Memory B cell (primary cell): ENCODE measurements around the gene CDK10.

Experiments
- ATAC-seq: fragments of 150-1000 bp; cut with Tn5 transposase; 2 replicates; pipeline ENCODE4 v1.10.0; 2021; ENCODE audit warnings: low read depth, mild to moderate bottlenecking, moderate library complexity
- DNase-seq, 2 donors: peaks; one replicate each; pipeline ENCODE4 v3.0.0; 2022; ENCODE audit warnings: low spot score in 2 of 2
- H3K27ac Mint-ChIP-seq: one replicate; pipeline ENCODE4 v1.8.0; 2022; ENCODE audit warnings: mild to moderate bottlenecking, moderate library complexity, mixed read lengths
- H3K27me3 Mint-ChIP-seq: one replicate; pipeline ENCODE4 v1.8.0; 2022; ENCODE audit warnings: mixed read lengths
- H3K36me3 Mint-ChIP-seq: one replicate; pipeline ENCODE4 v1.8.0; 2022; ENCODE audit warnings: mild to moderate bottlenecking, mixed read lengths
- H3K4me1 Mint-ChIP-seq: one replicate; pipeline ENCODE4 v1.8.0; 2022; ENCODE audit warnings: mixed read lengths
- H3K4me3 Mint-ChIP-seq: one replicate; pipeline ENCODE4 v1.8.0; 2022; ENCODE audit warnings: mild to moderate bottlenecking, moderate library complexity, mixed read lengths
- H3K9me3 Mint-ChIP-seq: one replicate; pipeline ENCODE4 v1.8.0; 2022; ENCODE audit warnings: mixed read lengths

Gene CDK10

DNA sequence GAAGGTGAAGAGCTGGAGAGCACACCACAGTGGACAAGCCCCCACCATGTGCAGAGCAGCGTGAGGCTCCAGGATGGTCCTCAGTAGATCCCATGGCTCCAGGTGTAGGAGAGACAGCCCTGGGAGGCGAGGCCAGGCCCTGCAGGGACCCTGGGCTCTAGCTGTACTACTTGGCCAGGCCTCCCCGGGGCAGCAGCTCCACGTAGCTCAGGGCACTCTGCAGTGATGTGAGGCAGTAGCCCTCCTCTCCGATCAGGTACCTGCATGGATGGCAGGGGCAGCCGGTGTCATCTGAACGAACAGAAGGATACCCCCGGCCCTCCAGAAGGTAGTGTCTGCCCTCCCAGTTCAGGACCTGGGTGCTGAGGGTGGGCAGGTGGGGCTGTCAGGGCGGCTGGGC lies 21.2 kb downstream of the CDK10 start:
- Mint-ChIP-seq H3K27ac (no peak overlapping the region), H3K27me3 (no peaks in the 10 kb centered on the region), H3K4me3 (no peak overlapping the region), H3K36me3 (no peaks in the 10 kb centered on the region), H3K4me1 (peaks cover 4% of the 10 kb centered on the region), H3K9me3 (no peaks in the 10 kb centered on the region)
- ATAC-seq (no peak), DNase-seq (no peak)

DNA sequence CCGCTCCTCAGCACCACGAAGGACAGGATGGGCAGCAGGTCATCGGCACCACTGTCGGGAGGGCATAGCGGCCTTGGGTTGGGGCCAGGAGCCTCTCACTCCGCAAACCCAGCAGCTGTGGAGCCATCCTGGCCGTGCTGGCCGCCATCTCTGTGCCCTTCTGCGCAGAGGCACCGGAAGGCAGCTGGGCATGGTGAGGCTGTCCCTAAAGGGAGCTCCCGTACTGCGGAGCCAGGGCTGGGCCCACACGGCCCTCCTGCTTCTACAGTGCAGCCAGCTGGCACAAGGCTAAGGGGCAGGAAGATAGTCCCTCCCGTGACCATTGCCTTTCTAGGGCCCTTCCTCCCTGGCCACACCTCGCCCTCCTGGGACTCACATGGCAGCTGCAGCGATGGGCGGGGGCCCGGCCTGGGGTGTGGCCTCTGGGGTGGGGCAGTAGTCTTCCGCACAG lies 22.0 kb downstream of the CDK10 start:
- Mint-ChIP-seq H3K27ac (no peak overlapping the region), H3K4me3 (no peak overlapping the region), H3K9me3 (no peaks in the 10 kb centered on the region), H3K4me1 (peaks cover 4% of the 10 kb centered on the region), H3K36me3 (no peaks in the 10 kb centered on the region), H3K27me3 (no peaks in the 10 kb centered on the region)
- no peak for DNase-seq
- no peak for ATAC-seq

DNA sequence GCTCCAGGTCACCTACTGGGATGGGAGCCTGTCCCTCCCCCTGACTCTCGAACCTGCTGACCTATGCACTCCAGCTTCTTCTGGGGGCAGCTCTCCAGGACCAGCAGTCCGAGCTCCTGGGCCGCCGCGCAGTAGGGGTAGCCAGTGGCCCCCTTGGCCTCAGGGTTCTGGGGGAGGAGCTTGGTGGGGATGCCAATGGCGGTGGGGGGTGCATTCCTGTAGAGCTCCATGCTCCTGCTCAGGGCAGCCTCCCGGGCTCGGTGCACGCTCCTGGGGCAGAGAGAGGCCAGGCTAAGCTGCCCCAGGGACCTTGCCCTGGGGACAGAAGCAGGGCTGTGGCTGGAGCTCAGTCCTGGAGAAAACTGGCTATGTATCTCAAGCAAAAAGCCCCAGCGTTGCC lies 22.7 kb downstream of the CDK10 start:
- no peak overlapping the region for H3K4me3 Mint-ChIP-seq
- H3K4me1 Mint-ChIP-seq = peaks cover 4% of the 10 kb centered on the region

DNA sequence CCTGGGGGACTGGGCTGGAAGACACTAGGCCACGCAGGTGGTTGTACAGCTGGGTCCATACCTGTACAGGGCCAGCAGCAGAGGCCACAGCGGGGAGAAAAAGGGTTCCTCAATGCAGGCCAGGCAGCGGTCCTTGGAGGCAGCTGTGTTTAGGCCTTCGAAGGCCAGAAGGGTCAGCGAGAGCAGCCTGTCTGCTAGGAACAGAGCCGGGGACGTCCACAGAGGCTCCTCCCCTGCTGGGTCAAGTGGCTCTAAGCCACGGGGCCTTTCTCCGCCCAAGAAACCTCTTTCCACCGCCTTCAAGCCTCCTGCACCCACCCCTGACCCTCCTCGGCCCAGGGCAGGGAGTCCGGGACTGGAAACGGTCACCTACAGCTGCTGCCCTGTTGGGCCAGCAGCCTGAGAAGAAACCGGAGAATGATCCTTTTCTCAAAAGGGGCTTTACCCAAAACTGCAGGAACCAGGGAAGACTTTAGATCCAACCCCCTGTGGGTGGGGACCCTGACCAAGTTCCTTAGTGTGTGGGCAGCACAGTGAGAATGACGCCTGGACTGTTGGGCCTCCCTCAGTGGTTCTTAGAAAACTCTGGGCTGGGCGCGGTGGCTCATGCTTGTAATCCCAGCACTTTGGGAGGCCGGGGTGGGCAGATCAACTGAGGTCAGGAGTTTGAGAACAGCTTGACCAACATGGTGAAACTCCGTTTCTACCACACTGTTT lies 23.4 kb downstream of the CDK10 start:
- no peaks in the 10 kb centered on the region for H3K27me3 Mint-ChIP-seq
- no peak overlapping the region for H3K4me3 Mint-ChIP-seq
- peaks cover 4% of the 10 kb centered on the region for H3K4me1 Mint-ChIP-seq
- H3K9me3 Mint-ChIP-seq = no peaks in the 10 kb centered on the region
- ATAC-seq = no peak
- H3K27ac Mint-ChIP-seq = no peak overlapping the region
- H3K36me3 Mint-ChIP-seq = peaks cover under 1% of the 10 kb centered on the region
- no peak for DNase-seq

More for the DNA sequence above, 22.7 kb downstream of the CDK10 start:
- H3K36me3 Mint-ChIP-seq = no peaks in the 10 kb centered on the region
- H3K27ac Mint-ChIP-seq = no peak overlapping the region
- H3K9me3 Mint-ChIP-seq = no peaks in the 10 kb centered on the region
- no peaks in the 10 kb centered on the region for H3K27me3 Mint-ChIP-seq
- ATAC-seq (no peak), DNase-seq (no peak)

DNA sequence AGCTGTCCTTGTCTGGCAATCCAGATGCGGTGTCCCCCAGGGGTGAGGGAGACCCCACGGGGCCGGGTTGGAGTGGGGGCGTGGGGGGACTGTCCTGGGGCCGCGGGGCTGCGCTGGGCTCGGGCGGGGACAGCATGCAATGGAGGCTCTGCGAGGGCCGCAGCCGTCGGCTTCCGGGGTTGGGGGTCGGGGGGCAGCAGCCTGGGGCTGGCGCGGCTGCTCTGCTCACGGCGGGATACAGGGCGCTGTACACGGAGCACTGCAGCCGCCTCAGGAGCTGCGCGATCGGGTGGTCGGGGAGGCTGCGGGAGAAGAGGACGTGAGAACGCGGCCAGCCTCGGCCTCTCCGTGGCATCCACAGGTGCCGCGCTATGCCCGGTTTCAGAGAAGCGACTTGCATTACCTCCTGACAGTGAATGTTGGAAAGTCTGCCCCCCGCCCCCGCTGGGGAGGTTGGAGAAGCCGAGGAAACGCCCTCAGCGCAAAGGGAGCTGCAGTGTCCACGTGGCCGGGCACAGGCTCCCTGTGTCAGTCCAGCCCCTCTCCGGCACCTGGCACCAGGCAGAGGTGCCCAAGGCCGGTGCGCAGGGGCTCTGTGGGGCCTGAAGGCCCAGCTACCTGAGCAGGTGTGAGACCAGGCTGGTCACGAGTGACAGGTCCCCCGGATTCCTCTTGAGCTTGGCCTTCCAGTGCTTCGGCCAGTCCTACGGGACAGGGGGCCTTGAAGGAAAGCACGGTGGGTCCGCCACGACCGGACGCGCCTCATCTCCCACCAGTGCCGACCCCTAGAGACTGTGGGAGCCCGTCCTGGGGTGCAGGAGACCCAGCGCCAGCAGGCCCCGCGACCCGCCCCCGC lies 24.4 kb downstream of the CDK10 start:
- no peak for DNase-seq
- no peaks in the 10 kb centered on the region for H3K9me3 Mint-ChIP-seq
- peaks cover 2% of the 10 kb centered on the region for H3K4me1 Mint-ChIP-seq
- H3K27ac Mint-ChIP-seq = no peak overlapping the region
- H3K27me3 Mint-ChIP-seq = no peaks in the 10 kb centered on the region
- no peak for ATAC-seq
- peak overlapping the region; percentile 17 for H3K4me3 Mint-ChIP-seq
- peaks cover 1% of the 10 kb centered on the region for H3K36me3 Mint-ChIP-seq

DNA sequence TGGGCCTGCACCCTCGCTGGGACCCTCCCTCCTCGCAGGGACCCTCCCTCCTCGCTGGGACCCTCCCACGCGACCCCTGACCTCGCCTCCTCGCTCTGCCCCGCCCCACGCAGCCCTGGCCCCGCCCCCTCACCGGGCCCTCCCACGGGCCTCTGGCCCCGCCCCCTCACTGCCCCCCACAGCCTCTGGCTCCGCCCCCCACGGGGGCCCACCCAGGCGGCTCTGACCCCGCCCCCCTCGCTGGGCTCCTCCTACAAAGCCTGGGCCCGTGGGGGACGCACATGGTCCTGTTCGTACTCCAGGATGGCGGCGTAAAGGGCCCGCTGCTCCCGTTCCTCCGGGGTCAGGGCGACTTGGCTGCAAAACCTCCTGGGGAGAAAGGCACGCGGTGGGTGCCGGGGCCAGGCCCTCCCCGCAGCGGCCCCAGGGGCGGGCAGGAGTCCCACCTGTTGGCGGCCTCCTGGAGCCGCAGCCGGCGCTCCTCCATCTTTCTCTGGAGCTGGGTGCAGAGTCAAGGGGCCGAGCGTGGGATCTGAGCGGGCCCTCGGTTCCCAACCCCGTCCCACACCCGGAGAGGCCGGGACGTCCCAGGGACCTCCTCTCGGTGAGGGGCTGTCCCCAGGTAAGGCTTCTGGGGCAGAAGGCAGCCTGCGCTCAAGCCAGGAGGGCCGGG lies 25.2 kb downstream of the CDK10 start:
- Mint-ChIP-seq H3K36me3 (peaks cover 1% of the 10 kb centered on the region), H3K27ac (no peak overlapping the region), H3K4me3 (peak overlapping the region; percentile 74), H3K27me3 (no peaks in the 10 kb centered on the region), H3K9me3 (no peaks in the 10 kb centered on the region), H3K4me1 (no peaks in the 10 kb centered on the region)
- DNase-seq (peak; percentile 54 to 64), ATAC-seq (peak; percentile 93)

DNA sequence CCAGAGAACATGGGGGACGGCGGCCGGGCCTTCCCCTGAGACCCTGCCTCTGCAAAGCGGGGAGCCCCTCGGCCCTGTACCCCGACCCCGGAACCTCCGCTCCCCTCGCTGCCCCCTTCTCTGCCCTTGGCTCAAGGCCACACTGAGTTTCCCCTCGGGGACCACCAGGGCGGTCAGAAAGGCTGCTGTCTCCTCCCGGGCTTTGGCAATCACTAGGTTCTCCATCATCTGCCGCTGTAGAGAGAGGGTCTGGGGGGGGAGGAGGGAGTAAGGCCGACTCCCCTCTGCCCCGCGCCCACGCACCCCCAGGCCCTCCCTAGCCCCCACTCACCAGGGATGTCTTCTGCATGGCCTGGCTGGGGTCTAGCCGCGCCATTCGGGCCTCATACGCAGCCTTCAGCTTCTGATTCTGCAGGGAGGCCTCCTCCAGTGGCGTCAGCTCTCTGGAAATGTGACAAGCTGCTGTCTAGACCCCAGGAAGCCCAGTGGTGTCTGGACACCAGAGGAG lies 25.8 kb downstream of the CDK10 start:
- H3K4me3 Mint-ChIP-seq = peak overlapping the region; percentile 74
- ATAC-seq = no peak
- no peaks in the 10 kb centered on the region for H3K9me3 Mint-ChIP-seq
- no peaks in the 10 kb centered on the region for H3K4me1 Mint-ChIP-seq
- peaks cover 1% of the 10 kb centered on the region for H3K36me3 Mint-ChIP-seq
- DNase-seq = no peak
- H3K27me3 Mint-ChIP-seq = no peaks in the 10 kb centered on the region
- no peak overlapping the region for H3K27ac Mint-ChIP-seq

DNA sequence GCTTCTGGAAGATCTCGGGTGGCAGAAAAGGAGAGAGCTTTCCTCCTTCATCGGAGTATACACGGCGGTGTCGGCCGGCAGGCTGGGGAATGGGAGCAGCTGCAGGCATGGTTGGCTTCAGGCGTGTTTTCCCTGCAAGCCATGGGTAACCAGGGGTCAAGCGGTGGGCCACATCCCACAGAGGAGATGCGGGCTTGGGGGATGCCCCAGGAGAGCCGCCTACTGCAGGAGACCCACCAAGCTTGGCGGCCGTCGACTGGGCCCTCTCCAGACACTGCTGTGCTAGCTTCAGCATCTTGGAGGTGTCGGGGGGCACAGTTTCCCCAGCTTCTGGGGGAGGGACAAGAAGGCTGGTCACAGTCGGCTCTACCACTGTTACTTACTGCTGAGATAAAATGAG lies 30.0 kb downstream of the CDK10 start:
- H3K36me3 Mint-ChIP-seq = peaks cover 1% of the 10 kb centered on the region
- DNase-seq = no peak
- H3K4me3 Mint-ChIP-seq = no peak overlapping the region
- no peak for ATAC-seq
- no peaks in the 10 kb centered on the region for H3K9me3 Mint-ChIP-seq
- no peak overlapping the region for H3K27ac Mint-ChIP-seq
- H3K4me1 Mint-ChIP-seq = peaks cover 7% of the 10 kb centered on the region
- H3K27me3 Mint-ChIP-seq = no peaks in the 10 kb centered on the region

DNA sequence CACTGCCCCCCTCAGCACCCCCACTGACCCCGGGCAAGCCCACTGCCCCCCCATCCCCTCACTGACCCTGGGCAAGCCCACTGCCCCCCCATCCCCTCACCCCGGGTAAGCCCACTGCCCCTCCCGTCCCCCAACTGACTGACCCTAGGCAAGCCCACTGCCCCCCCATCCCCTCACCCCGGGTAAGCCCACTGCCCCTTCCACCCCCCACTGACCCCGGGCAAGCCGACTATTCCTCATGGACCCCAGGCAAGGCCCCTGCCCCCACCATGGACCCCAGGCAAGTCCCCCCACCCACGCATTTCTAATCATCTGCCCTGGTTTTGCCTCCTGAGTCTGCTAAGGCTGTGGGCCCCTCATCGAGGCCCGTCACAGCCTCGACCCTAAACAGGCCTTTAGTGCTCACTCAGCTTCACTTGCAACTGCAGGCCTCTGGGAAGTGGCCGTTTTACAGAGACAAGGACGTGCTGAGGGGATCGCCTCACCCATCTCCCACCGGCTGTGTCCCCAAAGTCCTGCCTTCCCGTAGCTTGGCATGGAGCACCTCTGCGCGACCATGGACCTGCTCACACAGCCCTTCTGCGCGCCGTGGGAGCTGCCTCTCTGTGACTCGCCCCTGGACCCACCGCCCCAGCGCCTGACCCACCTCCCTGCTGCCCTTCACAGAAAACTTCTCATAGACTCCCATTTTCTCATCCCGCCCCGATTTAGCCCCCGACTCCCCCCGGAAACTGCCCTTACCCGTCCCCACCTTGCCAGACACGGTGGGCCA lies 30.6 kb downstream of the CDK10 start:
- Mint-ChIP-seq H3K27ac (no peak overlapping the region), H3K36me3 (peaks cover 1% of the 10 kb centered on the region), H3K4me1 (peaks cover 7% of the 10 kb centered on the region), H3K9me3 (no peaks in the 10 kb centered on the region), H3K4me3 (no peak overlapping the region), H3K27me3 (no peaks in the 10 kb centered on the region)
- DNase-seq = no peak
- ATAC-seq = no peak

DNA sequence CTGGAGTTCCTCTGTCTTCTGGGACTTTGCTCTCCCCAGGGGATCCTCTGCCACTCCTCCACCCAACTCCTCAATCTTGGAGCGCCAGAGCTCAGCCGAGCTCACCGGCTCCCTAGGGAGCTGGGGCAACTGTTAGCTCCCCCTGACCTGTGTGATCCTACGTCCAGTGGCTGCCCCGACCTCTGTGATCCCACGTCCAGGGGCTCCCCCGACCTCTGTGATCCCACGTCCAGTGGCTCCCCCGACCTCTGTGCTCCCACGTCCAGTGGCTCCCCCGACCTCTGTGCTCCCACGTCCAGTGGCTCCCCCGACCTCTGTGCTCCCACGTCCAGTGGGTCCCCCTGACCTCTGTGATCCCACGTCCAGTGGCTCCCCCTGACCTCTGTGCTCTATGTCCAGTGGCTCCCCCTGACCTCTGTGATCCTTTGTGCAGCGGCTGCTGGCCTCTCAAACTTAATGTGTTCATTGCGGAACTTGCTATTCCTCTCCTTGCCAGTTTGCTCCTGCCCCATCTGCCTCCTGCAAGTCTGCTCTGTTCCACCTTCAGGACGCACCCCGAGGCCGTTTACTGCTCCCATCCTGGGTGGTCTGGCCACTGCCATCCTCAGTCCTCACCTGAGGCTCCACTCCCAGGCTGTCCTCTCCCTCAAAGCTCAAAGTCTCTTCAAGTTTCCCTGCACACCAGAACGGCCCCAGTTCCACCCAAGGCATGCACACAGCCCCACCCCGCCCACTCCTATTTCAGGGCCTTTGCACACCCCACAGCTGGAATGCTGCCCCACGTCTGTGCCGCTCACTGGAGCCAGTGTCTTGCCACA lies 31.4 kb downstream of the CDK10 start:
- Mint-ChIP-seq H3K36me3 (peaks cover 5% of the 10 kb centered on the region), H3K4me3 (no peak overlapping the region), H3K4me1 (peaks cover 12% of the 10 kb centered on the region), H3K27me3 (no peaks in the 10 kb centered on the region), H3K27ac (no peak overlapping the region), H3K9me3 (no peaks in the 10 kb centered on the region)
- DNase-seq (no peak), ATAC-seq (no peak)

DNA sequence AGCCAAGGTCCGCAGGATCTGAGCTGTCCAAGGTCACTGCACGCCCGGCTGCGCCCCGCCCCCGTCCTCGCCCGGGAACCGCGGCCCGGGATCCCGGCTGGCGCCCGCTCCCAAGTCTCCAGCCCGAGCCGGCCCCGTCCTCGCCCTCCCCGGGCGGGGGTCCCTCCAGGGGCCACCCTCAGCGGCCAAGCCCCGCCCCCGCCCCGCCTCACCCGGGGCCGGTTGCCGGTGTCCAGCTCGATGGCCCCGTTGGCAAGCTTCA lies 34.0 kb downstream of the CDK10 start:
- H3K4me1 Mint-ChIP-seq = peaks cover 19% of the 10 kb centered on the region
- no peak for ATAC-seq
- H3K4me3 Mint-ChIP-seq = peak overlapping the region; percentile 73

DNA sequence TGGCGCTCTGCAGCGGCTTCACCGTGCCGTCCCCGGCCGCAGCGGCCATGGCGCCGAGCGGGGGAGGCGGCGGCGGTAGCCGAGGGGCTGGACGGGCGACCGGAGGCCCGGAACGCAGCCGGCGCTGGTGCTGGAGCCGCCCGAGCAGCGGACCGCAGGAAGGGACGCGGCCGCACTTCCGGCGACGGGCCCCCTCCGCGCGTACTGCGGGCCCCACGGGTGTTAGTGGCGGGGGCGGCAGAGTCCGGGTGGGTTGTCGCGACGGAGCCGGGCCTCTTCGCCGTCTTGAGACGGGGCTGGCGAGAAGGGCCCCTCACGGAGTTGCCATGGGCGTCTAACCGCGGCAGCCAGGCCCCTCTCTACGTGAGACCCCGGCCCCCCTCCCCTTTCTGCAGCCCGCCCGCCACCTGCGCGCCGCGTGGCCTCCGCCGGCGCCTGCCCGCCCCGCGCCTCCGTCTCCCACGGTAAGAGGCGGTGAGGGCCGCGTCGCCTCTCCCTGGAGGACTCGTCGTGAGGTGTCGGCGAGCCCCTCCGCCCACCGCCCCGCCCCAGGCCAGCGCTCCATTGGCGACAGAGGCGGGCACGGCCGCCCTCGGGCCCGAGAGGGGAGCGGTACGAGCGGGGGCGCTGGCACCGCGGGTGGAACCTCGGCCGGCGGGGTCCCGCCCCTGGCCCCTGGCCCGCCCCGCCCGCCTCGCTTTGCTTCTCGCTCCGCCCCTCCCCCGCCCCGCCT lies 34.5 kb downstream of the CDK10 start, which contains the start of the genes VPS9D1 and ZNF276:
Gene VPS9D1, minus strand, starts transcription at position 86 of the 733 bp plus-strand sequence. Its CDS starts 37 bp downstream, at position 49.
Gene ZNF276, plus strand, starts transcription at position 725 of the 733 bp plus-strand sequence. CDS start 104 bp downstream, outside the sequence.
- H3K27ac Mint-ChIP-seq = peak within 1 kb of the TSS; percentile 66
- peak; percentile 67 for ATAC-seq
- peaks cover 19% of the 10 kb centered on the region for H3K4me1 Mint-ChIP-seq
- H3K27me3 Mint-ChIP-seq = no peaks in the 10 kb centered on the region
- no peaks in the 10 kb centered on the region for H3K9me3 Mint-ChIP-seq
- peak; percentile 73 to 86 for DNase-seq
- H3K4me3 Mint-ChIP-seq = peak within 1 kb of the TSS; percentile 95
- H3K36me3 Mint-ChIP-seq = peaks cover 5% of the 10 kb centered on the region

More for the DNA sequence above, 34.0 kb downstream of the CDK10 start:
- H3K27me3 Mint-ChIP-seq = no peaks in the 10 kb centered on the region
- peaks cover 5% of the 10 kb centered on the region for H3K36me3 Mint-ChIP-seq
- no peak for DNase-seq
- no peak overlapping the region for H3K27ac Mint-ChIP-seq
- no peaks in the 10 kb centered on the region for H3K9me3 Mint-ChIP-seq
